Stimulated activated CD8-positive, alpha-beta memory T cell treated with anti-CD3 and anti-CD28 coated beads, Interleukin-4, amount 100 ng/mL, for 4 hours (primary cell): ENCODE results near the gene TLE2.
"Not testable (repeated sequence)": the region's sequence is repeated elsewhere in the genome, so short reads cannot be mapped to it uniquely, and the experiment has no call there.

Source experiments
- DNase-seq, 2 donors: peaks; one replicate each; pipeline ENCODE4 v3.0.0-alpha.2; 2020; ENCODE audit warnings: low read depth in 2 of 2, low spot score in 1 of 2

The TLE2 gene

GRCh38 chr19:2987797-2988196 lies 41.3 kb downstream of the TLE2 start:
- no peak for DNase-seq

- no peak for DNase-seq
These were observed 42.0 kb downstream of the TLE2 start for GRCh38 chr19:2986951-2987524.

- no peak for DNase-seq
These were observed 44.9 kb downstream of the TLE2 start for GRCh38 chr19:2984215-2984528.

- no peak for DNase-seq
These were observed 45.5 kb downstream of the TLE2 start for GRCh38 chr19:2983351-2984214.

- DNase-seq, result no peak
These were observed 46.1 kb downstream of the TLE2 start for GRCh38 chr19:2982983-2983350.

- DNase-seq, result no peak
These were observed 46.5 kb downstream of the TLE2 start for GRCh38 chr19:2982561-2982960.

GRCh38 chr19:2981898-2982297 lies 47.2 kb downstream of the TLE2 start:
- no peak for DNase-seq

- no peak for DNase-seq
These were observed 50.3 kb downstream of the TLE2 start for GRCh38 chr19:2978772-2979171.

- DNase-seq, result no peak
These were observed 50.8 kb downstream of the TLE2 start for GRCh38 chr19:2978166-2978767.

- DNase-seq, result no peak
These were observed 51.3 kb downstream of the TLE2 start for GRCh38 chr19:2977746-2978138.

GRCh38 chr19:2977001-2977745 lies 51.9 kb downstream of the TLE2 start, which contains the start of gene TLE6:
TLE6 (plus strand) TSS chr19:2977564; CDS start chr19:2978234, 670 bp downstream.
- DNase-seq, result peak; percentile 79 to 86

GRCh38 chr19:2976609-2977000 lies 52.5 kb downstream of the TLE2 start:
- no peak for DNase-seq

GRCh38 chr19:2974342-2975041 lies 54.6 kb downstream of the TLE2 start:
- no peak for DNase-seq

GRCh38 chr19:2973229-2973628 lies 55.9 kb downstream of the TLE2 start:
- DNase-seq, result no peak

- DNase-seq, result no peak
These were observed 58.8 kb downstream of the TLE2 start for GRCh38 chr19:2970201-2970835.

GRCh38 chr19:2969104-2969504 lies 60.0 kb downstream of the TLE2 start:
- DNase-seq, result no peak

GRCh38 chr19:2967972-2968371 lies 61.1 kb downstream of the TLE2 start:
- no peak for DNase-seq

GRCh38 chr19:2964874-2965273 lies 64.2 kb downstream of the TLE2 start:
- no peak for DNase-seq

GRCh38 chr19:2963631-2964030 lies 65.4 kb downstream of the TLE2 start:
- DNase-seq, result not testable (repeated sequence)

- DNase-seq, result no peak
These were observed 66.0 kb downstream of the TLE2 start for GRCh38 chr19:2963122-2963521.
